Esophagus squamous epithelium (tissue), 5 donors: ENCODE data around the gene PRODH2. TPM values are rescaled to one million over a fixed set of nuclear protein-coding genes. Genes with fewer than 3 reads are reported as not detected.

Experiments
- DNase-seq: peaks from one replicate; lab custom pipeline; 2025; lab: John Stamatoyannopoulos, UW
- H3K27ac ChIP-seq, 4 donors: fragments of 200-600 bp; sonication (generic); one replicate each; pipeline ENCODE4 v1.5.1; 2016 to 2019; ENCODE audit warnings: mild to moderate bottlenecking in 1 of 4
- H3K27me3 ChIP-seq, 4 donors: fragments of 200-600 bp; sonication (generic); 1 replicate in 3 of 4; 2 replicates in 1 of 4; pipeline versions ENCODE4 v1.5.1 to v1.6.0; 2017 to 2021; ENCODE audit warnings: antibody characterized with exemption in 1 of 4
- H3K36me3 ChIP-seq, 3 donors: fragments of 200-600 bp; sonication (generic); one replicate each; pipeline ENCODE4 v1.5.1; 2016 to 2019
- H3K4me1 ChIP-seq, 3 donors: fragments of 200-600 bp; sonication (generic); one replicate each; pipeline ENCODE4 v1.5.1; 2017 to 2019
- H3K4me3 ChIP-seq, 4 donors: fragments of 200-600 bp; sonication (generic); 1 replicate in 3 of 4; 2 replicates in 1 of 4; pipeline ENCODE4 v1.5.1; 2016 to 2019; ENCODE audit warnings: mild to moderate bottlenecking in 2 of 4, moderate library complexity in 1 of 4
- H3K9me3 ChIP-seq, 3 donors: fragments of 200-600 bp; sonication (generic); one replicate each; pipeline ENCODE4 v1.5.1; 2016 to 2019
- CTCF ChIP-seq, 6 experiments: fragments of 450-650 bp in 4 of 6; fragments of 200-600 bp in 2 of 6; sonication (generic) in 2 of 6; IDR thresholded peaks; one replicate each; pipeline ENCODE4 v1.5.1; 2016 to 2019; ENCODE audit warnings: antibody characterized with exemption in 6 of 6, mild to moderate bottlenecking in 4 of 6, moderate library complexity in 4 of 6
- POLR2A ChIP-seq, 4 donors: fragments of 450-650 bp; IDR thresholded peaks; one replicate each; pipeline ENCODE4 v1.6.1; 2017; ENCODE audit warnings: antibody characterized with exemption in 4 of 4, mild to moderate bottlenecking in 4 of 4, moderate library complexity in 3 of 4
- WGBS, 2 donors: methylation state at CpG; one replicate each; pipeline ENCODE4 v1.1.5; 2018; 5-methylcytosine and 5-hydroxymethylcytosine counted together
- intact Hi-C: fragments of 100-400 bp; cut with DNase I; formaldehyde crosslinking; loops from one replicate; pipeline ENCODE4 v1.15.0; 2022
- total RNA-seq, 4 donors: library from RNA; depleted of rRNA; stranded (reverse); fragments of >200 nt; gene quantifications; one replicate each; pipeline ENCODE4 v1.1.0, GENCODE V29; 2016
- donor health status: DM: yes; HTN: yes; CAD: no.

Gene PRODH2
- total RNA-seq, 4 donors from 2014 or later: not detected

DNA sequence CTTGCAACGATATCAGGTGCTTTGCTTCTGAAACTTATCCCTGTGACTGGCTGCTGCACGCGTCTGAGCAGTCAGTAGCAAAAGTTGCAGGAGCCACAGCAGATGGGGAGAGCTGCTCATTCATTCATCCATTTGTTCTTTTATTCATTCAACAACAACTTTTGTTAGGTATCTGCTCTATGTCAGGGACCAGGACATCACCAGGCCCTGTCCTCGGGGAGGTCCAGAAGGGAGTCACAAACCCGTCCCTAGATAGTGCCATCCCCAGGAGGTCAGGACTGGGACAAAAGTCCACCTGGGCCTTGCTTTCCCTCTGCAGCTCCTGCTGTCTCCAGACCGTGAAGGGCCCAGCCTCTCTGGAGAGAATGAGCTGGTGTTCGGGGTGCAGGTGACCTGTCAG, 34.7 kb downstream of the PRODH2 start:
- intact Hi-C loops: no loop called here
- 88 to 91% methylated on average over 4 to 5 of the region's 7 CpGs for WGBS, 2 donors
- peaks cover 10 to 25% (median 13%) of the 10 kb centered on the region in 3 donors for H3K4me1 ChIP-seq
- H3K36me3 ChIP-seq: peaks cover 0 to 48% (median 0%) of the 10 kb centered on the region in 3 donors
- TF ChIP-seq POLR2A (IDR thresholded peaks at IDR 0.05): no peak
- TF ChIP-seq CTCF (IDR thresholded peaks at IDR 0.05): no peak
- H3K27ac ChIP-seq: no peak overlapping the region
- H3K27me3 ChIP-seq: no peaks in the 10 kb centered on the region
- DNase-seq: no peak
- H3K4me3 ChIP-seq: no peak overlapping the region
- H3K9me3 ChIP-seq: no peaks in the 10 kb centered on the region

- no peak for DNase-seq
- Histone ChIP-seq H3K9me3 (no peaks in the 10 kb centered on the region), H3K27me3 (no peaks in the 10 kb centered on the region), H3K27ac (no peak overlapping the region), H3K4me1 (peaks cover 10 to 31% (median 13%) of the 10 kb centered on the region in 3 donors), H3K4me3 (no peak overlapping the region), H3K36me3 (peaks cover 0 to 41% (median 0%) of the 10 kb centered on the region in 3 donors)
- TF ChIP-seq POLR2A (IDR thresholded peaks at IDR 0.05): no peak
- TF ChIP-seq CTCF (IDR thresholded peaks at IDR 0.05): no peak
- WGBS, 2 donors: 75 to 77% methylated on average over 11 to 13 of the region's 19 CpGs
- intact Hi-C loops: no loop called here
These were observed 35.4 kb downstream of the PRODH2 start for GRCh38 chr19:35777086-35777841.

DNA sequence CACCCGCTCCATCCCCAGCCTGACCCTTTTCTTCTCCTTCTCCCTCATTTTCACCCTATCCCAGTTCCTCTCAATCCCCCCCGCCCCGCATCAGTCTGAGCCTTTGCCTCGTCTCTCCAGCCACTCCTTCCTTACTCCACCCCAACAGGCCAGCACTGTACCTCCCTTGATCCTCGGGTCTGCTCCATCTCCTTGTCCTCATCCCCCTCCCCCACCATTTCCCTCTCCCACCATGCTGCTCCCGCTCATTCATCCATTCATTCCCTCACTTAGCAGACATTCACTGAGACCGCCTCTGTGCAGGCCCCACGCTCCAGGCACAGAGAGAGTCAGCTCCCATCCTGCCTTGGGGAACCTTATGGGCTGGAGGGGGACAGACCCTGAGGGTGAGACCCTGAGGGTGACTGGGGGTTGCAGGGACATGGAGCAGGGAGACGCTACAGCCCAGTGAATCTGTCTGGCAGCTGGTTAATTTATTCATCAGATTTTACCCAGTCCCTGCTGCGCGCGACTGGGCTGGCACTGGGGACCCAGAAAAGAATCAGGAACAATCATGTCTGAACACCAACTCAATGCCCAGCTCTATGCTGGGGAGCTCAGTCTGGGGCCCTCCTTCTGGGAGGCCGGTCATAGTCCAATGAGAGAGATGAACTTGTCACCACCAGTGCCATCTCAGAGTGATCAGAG, 36.4 kb downstream of the PRODH2 start:
- Histone ChIP-seq H3K4me3 (peak overlapping the region; percentile 68 to 92 (median 84)), H3K36me3 (peaks cover 0 to 31% (median 0%) of the 10 kb centered on the region in 3 donors), H3K27me3 (no peaks in the 10 kb centered on the region), H3K9me3 (no peaks in the 10 kb centered on the region), H3K4me1 (peaks cover 10 to 31% (median 13%) of the 10 kb centered on the region in 3 donors), H3K27ac (peak overlapping the region in 2 of 4 donors; percentile 67 to 76)
- no peak for TF ChIP-seq CTCF (IDR thresholded peaks at IDR 0.05)
- TF ChIP-seq POLR2A (IDR thresholded peaks at IDR 0.05): no peak
- 12 to 20% methylated on average over 5 to 7 of the region's 13 CpGs for WGBS, 2 donors
- intact Hi-C loops: no loop called here
- no peak for DNase-seq

DNA sequence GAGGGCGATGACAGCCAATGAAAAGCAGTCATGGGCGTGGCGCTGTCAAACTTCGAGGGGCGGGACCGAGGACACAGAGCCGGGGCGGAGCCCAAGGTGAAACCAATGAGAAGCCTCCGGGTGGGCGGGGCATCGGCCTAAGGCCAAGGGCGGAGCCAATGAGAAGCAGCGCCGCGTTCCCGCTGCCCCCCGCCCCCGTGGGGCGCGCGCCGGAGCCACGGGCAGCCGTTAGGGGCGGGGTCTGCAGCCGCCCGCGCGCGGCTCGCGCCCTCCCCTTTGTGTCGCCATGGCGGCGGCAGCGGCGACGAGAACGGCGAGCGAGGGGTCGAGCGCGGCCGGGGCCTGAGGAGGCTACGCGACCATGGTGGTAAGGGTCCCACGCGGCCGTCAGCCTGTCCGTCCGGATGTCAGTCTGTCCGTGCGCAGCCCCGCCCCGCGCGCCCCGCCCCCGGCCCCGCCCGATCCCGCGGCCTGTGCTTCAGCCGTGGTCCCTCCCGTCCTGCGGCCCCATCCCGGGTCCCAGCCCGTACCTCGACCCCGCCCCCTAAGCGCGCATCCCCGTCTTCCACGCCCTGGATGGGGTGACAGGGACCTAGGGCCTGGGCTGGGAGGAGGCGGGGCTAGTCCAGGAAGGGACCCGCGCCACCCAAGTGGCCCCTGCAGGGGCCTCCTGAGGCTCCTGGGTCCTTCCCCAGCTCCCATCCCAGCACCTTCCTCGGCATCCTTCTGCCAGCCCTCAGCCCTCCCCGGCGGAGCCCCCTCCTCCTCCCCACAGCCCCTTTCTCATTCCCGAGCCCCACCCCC, 37.1 kb downstream of the PRODH2 start, which contains the start of gene ARHGAP33:
ARHGAP33 (plus strand) TSS at position 267 of the 804 bp plus-strand sequence; CDS start at position 362, 95 bp downstream.
- Histone ChIP-seq H3K27me3 (no peaks in the 10 kb centered on the region), H3K9me3 (no peaks in the 10 kb centered on the region), H3K36me3 (peaks cover 0 to 24% (median 0%) of the 10 kb centered on the region in 3 donors), H3K27ac (peak within 1 kb of the TSS; percentile 59 to 76 (median 68)), H3K4me3 (peak within 1 kb of the TSS; percentile 68 to 92 (median 84)), H3K4me1 (peaks cover 10 to 31% (median 13%) of the 10 kb centered on the region in 3 donors)
- 0% methylated on average over 14 to 21 of the region's 82 CpGs for WGBS, 2 donors
- intact Hi-C loops: no loop called here
- TF ChIP-seq POLR2A (IDR thresholded peaks at IDR 0.05) (no peak), CTCF (IDR thresholded peaks at IDR 0.05) (no peak)
- peak; percentile 88 for DNase-seq
